Natural killer cell treated with Interleukin-12 subunit alpha and Interleukin-12 subunit beta and Interleukin-15 and Interleukin-18, amount 100 ng/mL, for 72 hours (primary cell): ENCODE data around the gene ZNF32. TPM values are rescaled to one million over a fixed set of nuclear protein-coding genes. Genes with fewer than 3 reads are reported as not detected.

Experiments
- ATAC-seq, 2 donors: fragments of 150-1000 bp; cut with Tn5 transposase in 1 of 2; sonication (Bioruptor Pico), chemical (Tn5 transposase) in 1 of 2; 2 replicates each; pipeline ENCODE4 v1.10.0; 2021
- DNase-seq: peaks from one replicate; pipeline ENCODE4 v3.0.0; 2022; ENCODE audit warnings: low spot score
- H3K27ac Mint-ChIP-seq, 2 donors: 1 replicate in 1 of 2; 2 replicates in 1 of 2; pipeline ENCODE4 v1.8.0; 2022; ENCODE audit warnings: mixed read lengths in 2 of 2, mild to moderate bottlenecking in 1 of 2, moderate library complexity in 1 of 2
- H3K27me3 Mint-ChIP-seq, 2 donors: 1 replicate in 1 of 2; 2 replicates in 1 of 2; pipeline ENCODE4 v1.8.0; 2022; ENCODE audit warnings: mixed read lengths in 2 of 2
- H3K36me3 Mint-ChIP-seq: one replicate; pipeline ENCODE4 v1.8.0; 2022; ENCODE audit warnings: mixed read lengths
- H3K4me1 Mint-ChIP-seq, 2 donors: 1 replicate in 1 of 2; 2 replicates in 1 of 2; pipeline ENCODE4 v1.8.0; 2022; ENCODE audit warnings: low read depth in 2 of 2, mixed read lengths in 2 of 2, mild to moderate bottlenecking in 1 of 2
- H3K4me3 Mint-ChIP-seq: one replicate; pipeline ENCODE4 v1.8.0; 2022; ENCODE audit warnings: mixed read lengths
- H3K9me3 Mint-ChIP-seq: 2 replicates; pipeline ENCODE4 v1.8.0; 2022; ENCODE audit warnings: mixed read lengths
- total RNA-seq, 2 donors: library from RNA; stranded (reverse); gene quantifications; one replicate each; pipeline ENCODE4 v1.2.3, GENCODE V29; 2022

ZNF32 gene
- total RNA-seq, 2 donors from 2014 or later, result 4.9 to 12.4 TPM

DNA sequence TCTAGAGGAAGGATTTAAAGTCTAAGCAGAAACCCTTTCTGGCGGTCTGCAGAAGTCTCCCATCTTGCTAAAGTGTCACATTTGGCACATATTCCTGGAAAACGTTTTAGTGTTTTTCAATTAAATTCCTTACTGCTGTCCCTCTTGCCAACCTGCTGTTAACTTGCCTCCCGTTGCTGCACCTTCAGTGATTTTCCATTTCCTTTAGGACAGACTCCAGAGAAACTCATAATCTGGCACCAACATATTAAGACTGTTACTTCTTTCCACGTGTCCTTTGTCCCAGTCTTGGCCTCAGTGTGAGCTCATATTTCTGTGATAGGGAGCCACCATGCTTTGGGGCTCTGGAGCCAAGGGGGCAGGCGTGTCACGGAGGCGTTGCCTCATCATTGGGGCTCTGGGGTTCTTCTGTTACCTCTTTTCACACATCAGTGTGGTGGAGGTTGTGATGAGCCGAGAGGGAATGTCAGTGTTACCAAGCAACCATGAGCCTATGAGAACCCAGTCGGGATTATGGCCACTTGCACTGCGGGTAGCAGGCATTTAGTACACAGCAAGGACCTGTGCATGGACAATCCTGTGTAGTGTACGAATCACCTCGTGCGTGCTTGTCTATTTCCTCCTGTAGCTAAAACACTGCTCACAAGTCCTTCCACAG lies 26.0 kb upstream of the ZNF32 start:
- Mint-ChIP-seq H3K27ac (no peak overlapping the region), H3K4me1 (peaks cover 3 to 5% of the 10 kb centered on the region in 2 donors), H3K4me3 (no peak overlapping the region), H3K9me3 (no peaks in the 10 kb centered on the region), H3K27me3 (peaks cover 26 to 39% of the 10 kb centered on the region in 2 donors), H3K36me3 (no peaks in the 10 kb centered on the region)
- ATAC-seq (no peak), DNase-seq (no peak)

- no peak for ATAC-seq
Measured at GRCh38 chr10:43673471-43673870, 24.8 kb upstream of the ZNF32 start.

DNA sequence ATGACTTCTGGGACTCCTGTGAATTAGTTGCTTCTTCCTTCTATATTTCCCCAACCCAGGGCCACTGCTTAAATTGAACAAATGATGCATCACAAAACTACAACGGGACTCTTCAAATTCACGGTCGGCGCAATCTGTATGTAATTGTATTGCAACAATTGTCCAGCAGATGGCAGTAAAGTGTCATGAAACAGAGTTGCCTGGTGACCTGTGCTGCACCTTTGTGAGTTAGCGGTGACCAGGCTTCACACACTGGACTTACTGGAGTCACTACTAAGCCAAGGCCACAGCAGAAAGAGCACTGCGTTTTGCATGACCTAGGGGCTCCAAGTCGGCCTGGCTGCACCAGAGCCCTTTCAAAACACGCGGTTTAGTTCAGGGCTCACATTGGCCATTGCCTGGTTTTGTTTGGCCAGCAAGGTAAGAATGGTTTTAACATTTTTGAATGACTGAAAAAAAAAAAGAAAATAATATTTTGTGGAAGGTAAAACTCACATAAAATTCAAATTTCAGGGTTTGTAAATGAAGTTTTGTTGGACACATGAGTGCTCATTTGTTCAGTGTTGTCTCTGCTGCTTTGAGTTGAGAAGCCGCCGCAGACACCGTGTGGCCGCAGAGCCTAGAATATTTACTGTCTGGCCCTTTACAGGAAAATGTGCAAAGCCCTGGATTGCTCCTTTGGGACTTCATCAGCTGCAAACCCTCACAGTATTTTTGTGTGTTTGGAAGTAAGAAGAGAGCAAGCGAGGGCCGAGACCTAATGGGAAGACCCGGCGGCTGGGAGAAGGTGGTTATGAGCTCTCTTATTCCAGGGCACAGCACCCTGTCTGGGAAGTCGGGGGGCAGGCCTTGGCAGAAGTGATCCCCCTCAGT lies 23.2 kb upstream of the ZNF32 start:
- peak; percentile 60 for ATAC-seq
- peaks cover 22 to 29% of the 10 kb centered on the region in 2 donors for H3K27me3 Mint-ChIP-seq
- no peak overlapping the region for H3K4me3 Mint-ChIP-seq
- no peak overlapping the region for H3K27ac Mint-ChIP-seq
- no peaks in the 10 kb centered on the region for H3K9me3 Mint-ChIP-seq
- H3K36me3 Mint-ChIP-seq, result no peaks in the 10 kb centered on the region
- H3K4me1 Mint-ChIP-seq, result peaks cover 9 to 10% of the 10 kb centered on the region in 2 donors
- no peak for DNase-seq

More at GRCh38 chr10:43673471-43673870, 24.8 kb upstream of the ZNF32 start:
- no peak overlapping the region for H3K27ac Mint-ChIP-seq
- peaks cover 5 to 6% of the 10 kb centered on the region in 2 donors for H3K4me1 Mint-ChIP-seq
- H3K4me3 Mint-ChIP-seq, result no peak overlapping the region
- no peaks in the 10 kb centered on the region for H3K36me3 Mint-ChIP-seq
- H3K9me3 Mint-ChIP-seq, result no peaks in the 10 kb centered on the region
- H3K27me3 Mint-ChIP-seq, result peaks cover 25 to 36% of the 10 kb centered on the region in 2 donors
- no peak for DNase-seq

GRCh38 chr10:43669386-43669785 lies 20.7 kb upstream of the ZNF32 start:
- H3K36me3 Mint-ChIP-seq, result no peaks in the 10 kb centered on the region
- no peak for ATAC-seq
- DNase-seq, result no peak
- H3K9me3 Mint-ChIP-seq, result no peaks in the 10 kb centered on the region
- peaks cover 17 to 29% of the 10 kb centered on the region in 2 donors for H3K27me3 Mint-ChIP-seq
- peaks cover 14 to 16% of the 10 kb centered on the region in 2 donors for H3K4me1 Mint-ChIP-seq
- no peak overlapping the region for H3K4me3 Mint-ChIP-seq
- H3K27ac Mint-ChIP-seq, result no peak overlapping the region

DNA sequence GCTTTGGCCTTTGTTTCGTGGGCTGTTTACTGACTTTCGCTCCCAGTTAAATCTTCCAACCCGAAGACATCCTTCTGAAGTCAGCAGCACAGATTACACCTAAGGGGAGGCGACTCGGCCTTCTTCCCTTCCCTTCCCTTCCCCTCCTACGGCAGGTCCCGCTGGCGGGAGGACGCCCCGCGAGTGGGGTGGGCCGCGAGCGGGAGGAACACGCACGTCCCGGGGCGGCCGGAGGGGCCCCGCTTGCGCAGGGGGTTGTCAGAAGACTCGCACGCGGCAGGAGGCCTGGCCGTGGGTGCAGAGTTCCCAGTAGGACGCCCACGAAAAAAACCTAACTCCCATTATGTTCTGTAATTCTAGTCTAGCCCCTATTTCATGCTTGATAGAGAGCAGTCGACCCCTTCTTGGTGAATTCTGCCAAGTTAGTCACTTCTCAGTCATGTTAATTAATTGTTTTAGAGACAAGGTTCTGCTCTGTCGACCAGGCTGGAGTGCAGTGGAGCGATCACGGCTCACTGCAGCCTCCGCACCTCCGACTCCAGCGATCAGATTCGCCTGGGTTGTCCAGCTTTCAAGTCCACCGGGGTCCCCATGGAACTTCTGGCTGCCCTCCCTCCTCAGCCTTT lies 19.2 kb upstream of the ZNF32 start:
- no peak for DNase-seq
- H3K27ac Mint-ChIP-seq, result no peak overlapping the region
- no peak overlapping the region for H3K4me3 Mint-ChIP-seq
- H3K36me3 Mint-ChIP-seq, result peaks cover 4% of the 10 kb centered on the region
- peaks cover 14 to 16% of the 10 kb centered on the region in 2 donors for H3K4me1 Mint-ChIP-seq
- H3K9me3 Mint-ChIP-seq, result no peaks in the 10 kb centered on the region
- peaks cover 11 to 21% of the 10 kb centered on the region in 2 donors for H3K27me3 Mint-ChIP-seq
- ATAC-seq, result no peak

DNA sequence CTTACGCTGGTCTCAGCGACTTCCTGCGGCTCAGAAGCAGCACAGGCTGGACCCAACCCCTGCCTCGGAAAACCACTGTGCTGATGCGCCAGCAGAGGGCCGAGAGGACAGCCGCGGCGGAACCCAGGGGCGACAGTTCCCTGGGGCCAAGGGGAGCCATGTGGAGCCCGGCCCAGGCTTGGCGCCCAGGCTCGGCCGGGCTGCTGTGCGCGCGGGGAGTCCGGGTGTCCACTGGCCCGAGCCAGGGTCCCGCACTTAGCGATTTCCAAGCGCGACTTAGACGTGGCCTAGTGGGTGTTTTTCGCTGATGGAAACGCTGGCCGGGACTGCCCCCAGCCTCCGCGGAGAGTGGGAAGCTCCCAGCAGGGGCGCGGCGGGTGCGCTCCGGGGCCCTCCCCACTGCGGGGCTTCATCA lies 18.6 kb upstream of the ZNF32 start:
- no peaks in the 10 kb centered on the region for H3K9me3 Mint-ChIP-seq
- H3K4me1 Mint-ChIP-seq, result peaks cover 14 to 16% of the 10 kb centered on the region in 2 donors
- H3K36me3 Mint-ChIP-seq, result peaks cover 4% of the 10 kb centered on the region
- peaks cover 10 to 20% of the 10 kb centered on the region in 2 donors for H3K27me3 Mint-ChIP-seq
- H3K4me3 Mint-ChIP-seq, result peak overlapping the region; percentile 7
- ATAC-seq (peak; percentile 25 to 84), DNase-seq (no peak)
- H3K27ac Mint-ChIP-seq, result peak overlapping the region in 1 of 2 donors; percentile 16

DNA sequence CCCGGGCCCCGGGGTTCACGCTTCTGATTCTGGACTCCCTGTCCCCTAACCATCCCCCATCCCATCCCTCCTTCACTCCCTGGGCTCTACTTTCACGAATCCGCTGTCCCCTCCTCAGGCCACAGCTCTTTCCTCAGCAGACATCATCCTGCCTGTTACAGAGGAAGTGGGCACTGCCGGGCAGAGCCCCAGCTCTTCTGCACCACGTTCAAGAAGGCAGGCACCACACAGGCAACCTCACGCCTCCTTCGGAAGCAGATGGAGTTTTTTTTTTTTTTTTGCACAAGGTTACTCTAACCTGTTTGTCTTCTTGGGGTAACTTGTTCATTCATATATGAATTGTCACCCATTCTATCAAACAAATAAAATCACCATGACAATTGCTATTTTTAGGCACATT lies 17.9 kb upstream of the ZNF32 start:
- peaks cover 12 to 14% of the 10 kb centered on the region in 2 donors for H3K4me1 Mint-ChIP-seq
- DNase-seq (no peak), ATAC-seq (no peak)
- H3K4me3 Mint-ChIP-seq, result no peak overlapping the region
- H3K36me3 Mint-ChIP-seq, result peaks cover 4% of the 10 kb centered on the region
- no peaks in the 10 kb centered on the region for H3K9me3 Mint-ChIP-seq
- peak overlapping the region in 1 of 2 donors; percentile 16 for H3K27ac Mint-ChIP-seq
- H3K27me3 Mint-ChIP-seq, result peaks cover 9 to 18% of the 10 kb centered on the region in 2 donors

DNA sequence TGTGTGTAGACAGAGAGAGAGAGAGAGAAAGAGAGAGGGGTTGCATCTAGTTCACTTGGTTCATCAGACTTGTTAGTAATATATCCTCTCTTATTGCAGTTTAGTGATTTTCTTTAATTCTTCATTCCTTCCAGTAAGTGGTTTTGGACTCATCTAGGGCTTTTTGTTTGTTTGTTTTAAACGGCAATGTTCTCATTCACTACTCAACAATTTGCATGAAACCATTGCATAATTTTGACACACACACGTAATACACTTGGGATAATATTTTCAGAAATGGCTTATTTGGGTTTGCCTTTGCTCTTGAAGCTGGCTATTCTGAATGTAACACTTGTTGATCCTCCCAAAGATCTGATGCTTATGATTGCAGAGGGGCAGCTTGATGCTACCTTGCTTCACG lies 16.4 kb upstream of the ZNF32 start:
- Mint-ChIP-seq H3K4me1 (peaks cover 9 to 13% of the 10 kb centered on the region in 2 donors), H3K27ac (no peak overlapping the region), H3K4me3 (no peak overlapping the region), H3K36me3 (peaks cover 4% of the 10 kb centered on the region), H3K9me3 (no peaks in the 10 kb centered on the region), H3K27me3 (peaks cover 4 to 14% of the 10 kb centered on the region in 2 donors)
- DNase-seq (no peak), ATAC-seq (no peak)

DNA sequence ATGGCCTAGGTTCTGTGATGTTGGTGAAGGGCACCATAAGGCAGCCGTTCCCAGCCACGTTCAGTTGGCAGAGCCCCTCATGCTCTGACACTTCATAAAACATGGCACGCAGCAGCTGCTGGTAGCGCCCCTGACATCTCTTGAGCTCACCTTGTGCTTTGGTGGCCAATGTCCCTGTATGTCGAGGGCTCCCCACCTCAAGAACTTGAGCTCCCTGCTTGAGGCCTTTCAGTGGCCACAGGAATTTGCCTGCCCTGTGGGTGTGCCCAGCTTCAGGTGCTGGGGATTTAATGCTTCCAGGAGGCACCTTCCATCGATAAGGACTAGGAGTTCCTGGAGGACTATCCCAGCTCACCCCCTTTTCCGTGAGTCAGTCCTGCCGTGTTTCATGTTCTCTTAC lies 9.5 kb upstream of the ZNF32 start:
- no peak overlapping the region for H3K4me3 Mint-ChIP-seq
- peaks cover 3 to 21% of the 10 kb centered on the region in 2 donors for H3K27me3 Mint-ChIP-seq

DNA sequence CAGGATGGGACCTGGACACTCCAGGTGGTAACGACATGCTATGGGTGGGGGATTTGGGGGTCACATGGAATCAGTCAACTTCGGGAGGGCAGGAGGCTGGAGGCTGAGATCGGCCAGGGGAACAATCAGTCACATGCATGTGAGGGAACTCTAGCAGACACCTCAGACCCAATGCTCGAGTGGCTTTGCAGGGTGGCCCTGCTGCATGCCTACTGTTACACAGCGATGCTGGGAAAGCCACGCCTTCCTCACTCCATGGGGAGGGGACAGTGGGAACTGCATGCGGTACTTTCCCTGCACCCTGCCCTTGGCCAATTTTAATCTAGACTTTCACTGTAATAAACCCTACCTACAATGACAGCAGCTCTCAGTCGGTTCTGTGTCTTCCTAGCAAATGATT lies 6.6 kb upstream of the ZNF32 start:
- DNase-seq, result no peak
- H3K27me3 Mint-ChIP-seq, result peaks cover 3 to 15% of the 10 kb centered on the region in 2 donors
- H3K4me1 Mint-ChIP-seq, result no peaks in the 10 kb centered on the region
- no peaks in the 10 kb centered on the region for H3K9me3 Mint-ChIP-seq
- H3K36me3 Mint-ChIP-seq, result no peaks in the 10 kb centered on the region
- no peak overlapping the region for H3K27ac Mint-ChIP-seq
- no peak overlapping the region for H3K4me3 Mint-ChIP-seq
- no peak for ATAC-seq

More for the DNA sequence above, 9.5 kb upstream of the ZNF32 start:
- H3K4me1 Mint-ChIP-seq, result no peaks in the 10 kb centered on the region
- H3K36me3 Mint-ChIP-seq, result peaks cover 2% of the 10 kb centered on the region
- H3K9me3 Mint-ChIP-seq, result no peaks in the 10 kb centered on the region
- ATAC-seq (no peak), DNase-seq (no peak)
- H3K27ac Mint-ChIP-seq, result no peak overlapping the region

DNA sequence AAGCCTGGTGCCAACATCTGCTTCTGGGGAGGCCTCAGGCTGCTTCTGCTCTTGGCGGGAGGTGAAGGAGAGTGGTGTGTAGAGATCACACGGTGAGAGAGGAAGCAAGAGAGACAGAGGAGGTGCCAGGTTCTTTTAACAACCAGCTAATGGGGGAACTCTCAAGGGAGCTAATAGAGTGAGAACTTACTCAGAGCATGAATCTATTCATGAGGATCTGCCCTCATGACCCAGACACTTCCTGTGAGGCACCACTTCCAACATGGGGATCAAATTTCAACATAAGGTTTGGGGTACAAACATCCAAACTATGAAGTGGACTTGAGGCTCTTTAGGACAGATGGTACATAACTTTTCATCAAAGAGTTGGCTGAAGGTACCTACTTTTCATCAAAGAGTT lies 5.1 kb upstream of the ZNF32 start:
- DNase-seq (no peak), ATAC-seq (no peak)
- H3K27me3 Mint-ChIP-seq, result peaks cover 3 to 11% of the 10 kb centered on the region in 2 donors
- no peaks in the 10 kb centered on the region for H3K9me3 Mint-ChIP-seq
- no peak overlapping the region for H3K4me3 Mint-ChIP-seq
- no peaks in the 10 kb centered on the region for H3K36me3 Mint-ChIP-seq
- H3K4me1 Mint-ChIP-seq, result peaks cover 8 to 10% of the 10 kb centered on the region in 2 donors
- H3K27ac Mint-ChIP-seq, result no peak overlapping the region

GRCh38 chr10:43649185-43649523 lies 473 bp upstream of the ZNF32 start:
- Mint-ChIP-seq H3K4me3 (peak overlapping the region; percentile 94), H3K27me3 (peaks cover 3 to 7% of the 10 kb centered on the region in 2 donors), H3K4me1 (peaks cover 11 to 17% of the 10 kb centered on the region in 2 donors), H3K36me3 (peaks cover 28% of the 10 kb centered on the region), H3K9me3 (peaks cover 19% of the 10 kb centered on the region), H3K27ac (peak overlapping the region in 1 of 2 donors; percentile 95)
- DNase-seq (no peak), ATAC-seq (no peak)

DNA sequence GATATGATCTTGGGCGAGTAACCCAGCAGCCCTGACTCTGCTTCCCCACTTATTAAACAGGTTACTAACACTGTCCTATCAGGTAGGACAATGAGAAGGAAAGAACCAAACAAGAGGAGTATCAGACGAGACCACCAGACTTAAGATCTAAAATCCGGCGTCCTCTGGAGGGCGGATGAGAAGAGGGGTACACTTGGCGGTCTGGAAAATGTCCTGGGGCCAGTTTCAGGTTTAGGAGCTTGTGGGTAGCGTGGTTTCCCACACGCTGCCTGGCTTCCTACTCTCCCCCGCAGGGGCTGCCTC lies 635 bp downstream of the ZNF32 start:
- no peak for ATAC-seq
- H3K27me3 Mint-ChIP-seq, result no peaks in the 10 kb centered on the region
- peaks cover 37% of the 10 kb centered on the region for H3K36me3 Mint-ChIP-seq
- peaks cover 19% of the 10 kb centered on the region for H3K9me3 Mint-ChIP-seq
- H3K4me1 Mint-ChIP-seq, result peaks cover 11 to 17% of the 10 kb centered on the region in 2 donors
- peak overlapping the region; percentile 53 to 83 for H3K27ac Mint-ChIP-seq
- H3K4me3 Mint-ChIP-seq, result peak overlapping the region; percentile 82
- no peak for DNase-seq

DNA sequence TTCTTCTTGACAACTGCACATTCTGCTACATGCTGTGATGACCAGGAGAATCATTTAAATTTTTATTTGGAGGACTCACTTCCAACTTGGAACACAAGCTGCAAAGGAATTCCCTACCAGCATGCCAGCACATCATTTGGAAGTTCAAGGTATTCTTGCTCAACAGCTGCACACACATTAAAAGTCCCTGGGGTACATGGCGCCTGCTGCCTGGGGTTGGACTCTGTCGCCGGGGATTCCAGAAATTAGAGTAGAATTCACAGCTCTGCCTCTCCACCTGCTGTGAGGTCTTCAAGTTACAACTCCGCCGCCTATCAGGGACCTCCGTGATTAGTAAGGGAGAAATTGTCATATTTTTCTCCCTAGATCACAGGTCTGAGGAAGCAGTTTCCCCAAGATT lies 1.1 kb downstream of the ZNF32 start:
- Mint-ChIP-seq H3K4me1 (peaks cover 11 to 17% of the 10 kb centered on the region in 2 donors), H3K4me3 (peak overlapping the region; percentile 82), H3K36me3 (peaks cover 41% of the 10 kb centered on the region), H3K27me3 (no peaks in the 10 kb centered on the region), H3K27ac (peak overlapping the region; percentile 53 to 83), H3K9me3 (peaks cover 19% of the 10 kb centered on the region)
- DNase-seq, result no peak
- ATAC-seq, result no peak
